ENCODE results near the gene OLIG2.

- no peak for TF ChIP-seq CTCF (IDR thresholded peaks at IDR 0.05)
- no peak for TF ChIP-seq POLR2A (IDR thresholded peaks at IDR 0.05)
Observed at GRCh38 chr21:33018707-33019465, 6.8 kb upstream of the OLIG2 start.
